22Rv1 (cell line): ENCODE results near the gene PPM1F.

Source experiments
- ZFX ChIP-seq: fragments of 450-650 bp; IDR thresholded peaks from 2 replicates; pipeline ENCODE4 v1.6.1; 2017; ENCODE audit warnings: antibody characterized with exemption, borderline replicate concordance
- TF ChIP-seq, protein P1 (sequence below): fragments of 450-650 bp; IDR thresholded peaks from 2 replicates; pipeline ENCODE4 v1.5.1; 2017; ENCODE audit warnings: mild to moderate bottlenecking

- TF ChIP-seq, protein P1, sequence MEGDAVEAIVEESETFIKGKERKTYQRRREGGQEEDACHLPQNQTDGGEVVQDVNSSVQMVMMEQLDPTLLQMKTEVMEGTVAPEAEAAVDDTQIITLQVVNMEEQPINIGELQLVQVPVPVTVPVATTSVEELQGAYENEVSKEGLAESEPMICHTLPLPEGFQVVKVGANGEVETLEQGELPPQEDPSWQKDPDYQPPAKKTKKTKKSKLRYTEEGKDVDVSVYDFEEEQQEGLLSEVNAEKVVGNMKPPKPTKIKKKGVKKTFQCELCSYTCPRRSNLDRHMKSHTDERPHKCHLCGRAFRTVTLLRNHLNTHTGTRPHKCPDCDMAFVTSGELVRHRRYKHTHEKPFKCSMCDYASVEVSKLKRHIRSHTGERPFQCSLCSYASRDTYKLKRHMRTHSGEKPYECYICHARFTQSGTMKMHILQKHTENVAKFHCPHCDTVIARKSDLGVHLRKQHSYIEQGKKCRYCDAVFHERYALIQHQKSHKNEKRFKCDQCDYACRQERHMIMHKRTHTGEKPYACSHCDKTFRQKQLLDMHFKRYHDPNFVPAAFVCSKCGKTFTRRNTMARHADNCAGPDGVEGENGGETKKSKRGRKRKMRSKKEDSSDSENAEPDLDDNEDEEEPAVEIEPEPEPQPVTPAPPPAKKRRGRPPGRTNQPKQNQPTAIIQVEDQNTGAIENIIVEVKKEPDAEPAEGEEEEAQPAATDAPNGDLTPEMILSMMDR, result no peak
- no peak for TF ChIP-seq ZFX
These were observed 20.2 kb upstream of the PPM1F start for GRCh38 chr22:21972806-21973205.
